ENCODE measurements around the gene MRPL39.

DNA sequence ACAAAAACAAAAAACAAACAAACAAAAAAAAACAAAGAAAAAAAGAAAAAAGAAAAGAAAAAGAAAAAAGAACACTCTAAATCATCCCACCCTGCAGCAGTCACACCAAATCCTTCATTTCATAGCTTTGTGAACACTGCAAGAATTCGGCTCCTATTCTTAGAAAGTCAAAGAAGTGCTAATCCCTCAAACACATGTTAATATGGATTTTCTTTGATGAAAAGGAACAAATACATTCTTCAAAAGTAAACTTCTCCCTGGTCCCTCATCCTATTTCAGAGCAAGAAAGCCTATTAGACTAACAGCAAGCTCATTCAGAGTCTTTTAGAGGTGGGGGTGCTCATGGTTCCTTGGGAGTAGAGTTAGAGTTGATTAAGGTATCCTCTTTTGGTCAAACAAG lies 7.2 kb upstream of the MRPL39 start:
- no peak for TF ChIP-seq POLR2A (IDR thresholded peaks at IDR 0.05; ENCODE audit: low read length)
- no peak for TF ChIP-seq GATA1 (IDR thresholded peaks at IDR 0.05; ENCODE audit: low read depth, low read length)
